ENCODE data around the gene CTDSP1. TPM values are rescaled to one million over a fixed set of nuclear protein-coding genes. Genes with fewer than 3 reads are reported as not detected.

Gene CTDSP1
- total RNA-seq, 2 donors from 2014 or later, result 8.1 to 86.8 TPM

Other genes with a start within 250 kb of the CTDSP1 start
- not detected for gene CXCR1, start 232.9 kb upstream of the CTDSP1 start, total RNA-seq
- 100 to 1,000 TPM; 567 to 656 TPM for gene ARPC2, start 182.7 kb upstream of the CTDSP1 start, total RNA-seq
- under 1 TPM; 0.46 to 0.88 TPM for gene GPBAR1, start 138.9 kb upstream of the CTDSP1 start, total RNA-seq
- 10 to 100 TPM; 67.7 to 68.4 TPM for gene AAMP, start 129.7 kb upstream of the CTDSP1 start, total RNA-seq
- 10 to 100 TPM; 25.1 to 30.4 TPM for gene PNKD, start 129.3 kb upstream of the CTDSP1 start, total RNA-seq
- 10 to 100 TPM; 46.1 to 47.5 TPM for gene TMBIM1, start 107.4 kb upstream of the CTDSP1 start, total RNA-seq
- not detected for gene CATIP, start 43.0 kb upstream of the CTDSP1 start, total RNA-seq
- gene SLC11A1, start 17.6 kb upstream of the CTDSP1 start, total RNA-seq, result not detected
- gene VIL1, start 19.3 kb downstream of the CTDSP1 start, total RNA-seq, result not detected
- 10 to 100 TPM; 54.0 to 65.5 TPM for gene USP37, start 168.5 kb downstream of the CTDSP1 start, total RNA-seq
- gene CNOT9, start 169.0 kb downstream of the CTDSP1 start, total RNA-seq, result 100 to 1,000 TPM in 1 of 2 donors, 10 to 100 TPM in 1; 71.4 to 100 TPM
- under 1 TPM; 0.36 to 0.43 TPM for gene PLCD4, start 208.0 kb downstream of the CTDSP1 start, total RNA-seq

Measured in activated naive CD4-positive, alpha-beta T cell treated with anti-CD3 and anti-CD28 coated beads, Interleukin-2, amount 50 U/mL, for 72 hours (primary cell).